NCI-H1436 (cell line): ENCODE measurements around the gene NUP210L.

Source experiments
- DNase-seq: peaks from one replicate; lab custom pipeline; 2025; lab: John Stamatoyannopoulos, UW

NUP210L gene

GRCh38 chr1:153944005-153944826, 210.7 kb downstream of the NUP210L start:
- no peak for DNase-seq

GRCh38 chr1:153942766-153943549, 211.9 kb downstream of the NUP210L start:
- no peak for DNase-seq
